HEK293 (cell line): Measurements from ENCODE around the gene CTBP2.

Experiments
- CTCF ChIP-seq: fragments of 450-650 bp; formaldehyde crosslinking; IDR thresholded peaks from 2 replicates; pipeline ENCODE4 v1.5.1; 2016; ENCODE audit warnings: missing biosample characterization, missing genetic modification characterization
- KLF9 ChIP-seq: fragments of 450-650 bp; formaldehyde crosslinking; IDR thresholded peaks from 2 replicates; pipeline ENCODE4 v1.5.1; 2016; ENCODE audit warnings: missing biosample characterization, missing genetic modification characterization, low read depth
- PATZ1 ChIP-seq: fragments of 450-650 bp; formaldehyde crosslinking; IDR thresholded peaks from 2 replicates; pipeline ENCODE4 v1.5.1; 2016; ENCODE audit warnings: missing biosample characterization, missing genetic modification characterization
- SP2 ChIP-seq: fragments of 450-650 bp; formaldehyde crosslinking; IDR thresholded peaks from 2 replicates; pipeline ENCODE4 v1.5.1; 2016; ENCODE audit warnings: missing biosample characterization, missing genetic modification characterization
- TCF7L2 ChIP-seq: IDR thresholded peaks from 2 replicates; pipeline ENCODE4 v1.6.1; 2011; ENCODE audit warnings: low read depth, mild to moderate bottlenecking, inconsistent platforms, low read length, moderate library complexity, borderline replicate concordance
- ZBTB17 ChIP-seq: fragments of 450-650 bp; formaldehyde crosslinking; IDR thresholded peaks from 2 replicates; pipeline ENCODE4 v1.5.1; 2016; ENCODE audit warnings: missing biosample characterization, missing genetic modification characterization
- ZNF423 ChIP-seq: fragments of 450-650 bp; formaldehyde crosslinking; IDR thresholded peaks from 2 replicates; pipeline ENCODE4 v1.5.1; 2016; ENCODE audit warnings: missing biosample characterization, missing genetic modification characterization
- ZNF548 ChIP-seq: fragments of 450-650 bp; formaldehyde crosslinking; IDR thresholded peaks from 2 replicates; pipeline ENCODE4 v1.5.1; 2016; ENCODE audit warnings: missing biosample characterization, missing genetic modification characterization
- ZNF701 ChIP-seq: fragments of 450-650 bp; formaldehyde crosslinking; IDR thresholded peaks from 2 replicates; pipeline ENCODE4 v1.5.1; 2016; ENCODE audit warnings: missing biosample characterization, missing genetic modification characterization
- ZNF792 ChIP-seq: fragments of 450-650 bp; formaldehyde crosslinking; IDR thresholded peaks from 2 replicates; pipeline ENCODE4 v1.5.1; 2016; ENCODE audit warnings: missing biosample characterization, missing genetic modification characterization
- ZNF830 ChIP-seq: fragments of 450-650 bp; IDR thresholded peaks from 2 replicates; pipeline ENCODE4 v1.5.0; 2018; ENCODE audit warnings: missing biosample characterization, missing genetic modification characterization, low read depth, mild to moderate bottlenecking, moderate library complexity
- ZNF843 ChIP-seq: fragments of 450-650 bp; formaldehyde crosslinking; IDR thresholded peaks from 2 replicates; pipeline ENCODE4 v1.5.1; 2016; ENCODE audit warnings: missing biosample characterization, missing genetic modification characterization
- ZSCAN30 ChIP-seq: fragments of 450-650 bp; IDR thresholded peaks from 2 replicates; pipeline ENCODE4 v1.5.1; 2018; ENCODE audit warnings: missing biosample characterization, mild to moderate bottlenecking, missing genetic modification characterization, moderate library complexity
- TF ChIP-seq, protein P1 (sequence below): fragments of 450-650 bp; formaldehyde crosslinking; IDR thresholded peaks from 2 replicates; pipeline ENCODE4 v1.5.1; 2017; ENCODE audit warnings: missing biosample characterization, mild to moderate bottlenecking, missing genetic modification characterization, moderate library complexity

DNA sequence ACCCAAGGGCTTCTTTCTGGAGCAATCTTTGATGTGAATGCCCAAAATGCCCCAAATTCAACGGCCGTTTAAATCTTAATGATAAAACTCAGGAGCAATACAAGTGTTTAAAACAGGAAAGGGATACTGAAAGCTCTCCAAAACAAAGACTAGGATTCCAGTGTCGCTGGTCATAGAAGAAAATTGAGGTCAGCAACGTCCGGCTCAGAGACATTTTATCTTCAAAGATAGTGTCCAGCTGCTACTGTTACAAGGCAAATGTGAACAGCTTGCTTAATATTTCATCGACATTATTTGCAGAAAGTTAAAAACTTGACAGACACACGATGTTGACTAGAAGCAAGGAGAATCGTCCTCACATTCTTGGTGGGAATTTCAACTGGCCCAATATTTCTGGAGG lies 15.4 kb upstream of the CTBP2 start:
- TF ChIP-seq, protein P1, sequence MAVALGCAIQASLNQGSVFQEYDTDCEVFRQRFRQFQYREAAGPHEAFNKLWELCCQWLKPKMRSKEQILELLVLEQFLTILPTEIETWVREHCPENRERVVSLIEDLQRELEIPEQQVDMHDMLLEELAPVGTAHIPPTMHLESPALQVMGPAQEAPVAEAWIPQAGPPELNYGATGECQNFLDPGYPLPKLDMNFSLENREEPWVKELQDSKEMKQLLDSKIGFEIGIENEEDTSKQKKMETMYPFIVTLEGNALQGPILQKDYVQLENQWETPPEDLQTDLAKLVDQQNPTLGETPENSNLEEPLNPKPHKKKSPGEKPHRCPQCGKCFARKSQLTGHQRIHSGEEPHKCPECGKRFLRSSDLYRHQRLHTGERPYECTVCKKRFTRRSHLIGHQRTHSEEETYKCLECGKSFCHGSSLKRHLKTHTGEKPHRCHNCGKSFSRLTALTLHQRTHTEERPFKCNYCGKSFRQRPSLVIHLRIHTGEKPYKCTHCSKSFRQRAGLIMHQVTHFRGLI (tag by site-specific recombination) = no peak
- no peak for TF ChIP-seq CTCF (tag by site-specific recombination)
- no peak for TF ChIP-seq TCF7L2
- no peak for TF ChIP-seq ZNF548 (tag by site-specific recombination)
- TF ChIP-seq SP2 (tag by site-specific recombination) = no peak
- no peak for TF ChIP-seq ZBTB17
- TF ChIP-seq ZNF423 (tag by site-specific recombination) = no peak
- no peak for TF ChIP-seq ZNF701 (tag by site-specific recombination)
- no peak for TF ChIP-seq ZNF792 (tag by site-specific recombination)
- TF ChIP-seq ZNF830 (tag by site-specific recombination) = no peak
- no peak for TF ChIP-seq ZNF843 (tag by site-specific recombination)
- no peak for TF ChIP-seq KLF9
- no peak for TF ChIP-seq ZSCAN30 (tag by site-specific recombination)
- TF ChIP-seq PATZ1 (tag by site-specific recombination) = no peak
